Right lobe of liver (tissue), 4 donors: ENCODE data around the gene CERS6.

ENCODE experiments used
- POLR2A ChIP-seq: fragments of 450-650 bp; IDR thresholded peaks from one replicate; pipeline ENCODE4 v1.6.1; 2017; ENCODE audit warnings: antibody characterized with exemption, mild to moderate bottlenecking
- TF ChIP-seq, protein P1 (sequence below), 4 donors: fragments of 200-600 bp in 3 of 4; fragments of 450-650 bp in 1 of 4; IDR thresholded peaks; one replicate each; pipeline versions ENCODE4 v1.5.1 to v1.8.0; 2016 to 2022; ENCODE audit warnings: antibody characterized with exemption in 4 of 4, mild to moderate bottlenecking in 2 of 4
- donor health status: DM: no; HTN: no; CAD: no.
- donor health status: DM: no; HTN: no; CAD: no.
- donor health status: DM: no; HTN: yes; CAD: no.

DNA sequence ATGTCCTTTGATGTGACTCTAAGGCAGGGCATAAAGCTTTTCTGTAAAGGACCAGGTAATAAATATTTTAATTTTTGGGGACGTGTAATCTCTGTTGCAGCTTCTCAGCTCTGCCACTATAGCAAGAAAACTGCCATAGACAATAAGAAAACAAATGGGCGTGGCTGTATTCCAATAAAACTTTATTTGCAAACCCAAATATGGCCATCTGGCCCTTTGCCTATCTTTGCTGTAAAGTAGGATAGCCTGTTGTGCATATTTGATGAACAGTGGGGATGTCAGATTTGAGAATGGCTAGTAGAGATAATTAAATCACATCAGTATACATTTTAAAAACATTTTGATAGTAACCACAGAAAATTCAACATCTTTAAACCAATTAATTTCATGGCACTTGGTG lies 250.7 kb downstream of the CERS6 start:
- TF ChIP-seq, protein P1, sequence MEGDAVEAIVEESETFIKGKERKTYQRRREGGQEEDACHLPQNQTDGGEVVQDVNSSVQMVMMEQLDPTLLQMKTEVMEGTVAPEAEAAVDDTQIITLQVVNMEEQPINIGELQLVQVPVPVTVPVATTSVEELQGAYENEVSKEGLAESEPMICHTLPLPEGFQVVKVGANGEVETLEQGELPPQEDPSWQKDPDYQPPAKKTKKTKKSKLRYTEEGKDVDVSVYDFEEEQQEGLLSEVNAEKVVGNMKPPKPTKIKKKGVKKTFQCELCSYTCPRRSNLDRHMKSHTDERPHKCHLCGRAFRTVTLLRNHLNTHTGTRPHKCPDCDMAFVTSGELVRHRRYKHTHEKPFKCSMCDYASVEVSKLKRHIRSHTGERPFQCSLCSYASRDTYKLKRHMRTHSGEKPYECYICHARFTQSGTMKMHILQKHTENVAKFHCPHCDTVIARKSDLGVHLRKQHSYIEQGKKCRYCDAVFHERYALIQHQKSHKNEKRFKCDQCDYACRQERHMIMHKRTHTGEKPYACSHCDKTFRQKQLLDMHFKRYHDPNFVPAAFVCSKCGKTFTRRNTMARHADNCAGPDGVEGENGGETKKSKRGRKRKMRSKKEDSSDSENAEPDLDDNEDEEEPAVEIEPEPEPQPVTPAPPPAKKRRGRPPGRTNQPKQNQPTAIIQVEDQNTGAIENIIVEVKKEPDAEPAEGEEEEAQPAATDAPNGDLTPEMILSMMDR (IDR thresholded peaks at IDR 0.05) = no peak
- no peak for TF ChIP-seq POLR2A
